NCI-H187 (cell line): ENCODE measurements around the gene HCN3.
A peak's percentile ranks its signal among the peaks of the same experiment; 100 is the strongest.
"Not testable (repeated sequence)": the region's sequence is repeated elsewhere in the genome, so short reads cannot be mapped to it uniquely, and the experiment has no call there.

Source experiments
- DNase-seq, 2 experiments: peaks; one replicate each; lab custom pipeline; 2025; lab: John Stamatoyannopoulos, UW

The HCN3 gene

DNA sequence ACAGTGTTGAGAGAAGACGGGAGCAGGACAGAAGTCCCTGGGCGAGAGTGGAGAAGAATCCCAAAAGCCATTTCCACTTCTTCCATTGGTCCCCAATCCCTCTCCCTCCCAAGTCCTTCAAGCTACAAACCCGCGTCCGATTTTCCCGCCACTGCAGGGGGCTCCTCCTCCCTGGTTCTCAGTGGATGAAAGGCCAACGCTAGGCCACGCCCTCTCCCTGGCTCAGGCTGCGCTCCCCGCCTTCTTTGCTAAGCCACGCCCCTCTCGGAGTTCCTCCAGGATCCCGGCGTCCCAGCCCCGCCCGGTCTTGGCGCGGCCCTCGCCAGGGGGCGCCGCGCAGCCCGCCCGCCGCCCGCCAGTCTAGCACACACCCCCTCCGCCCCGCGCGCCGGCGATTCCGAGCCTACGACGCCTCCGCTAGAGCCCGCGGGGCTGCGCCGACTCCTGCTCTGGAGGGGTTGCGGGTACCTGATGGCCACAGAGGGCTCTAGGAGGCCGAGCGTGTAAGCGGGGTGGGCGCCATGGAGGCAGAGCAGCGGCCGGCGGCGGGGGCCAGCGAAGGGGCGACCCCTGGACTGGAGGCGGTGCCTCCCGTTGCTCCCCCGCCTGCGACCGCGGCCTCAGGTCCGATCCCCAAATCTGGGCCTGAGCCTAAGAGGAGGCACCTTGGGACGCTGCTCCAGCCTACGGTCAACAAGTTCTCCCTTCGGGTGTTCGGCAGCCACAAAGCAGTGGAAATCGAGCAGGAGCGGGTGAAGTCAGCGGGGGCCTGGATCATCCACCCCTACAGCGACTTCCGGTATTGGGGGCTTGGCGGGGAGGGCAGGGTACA, at the start of gene HCN3:
HCN3 (plus strand) TSS at position 394 of the 832 bp plus-strand sequence; CDS start at position 522, 128 bp downstream.
- DNase-seq: peak; percentile 100

- DNase-seq: no peak
Measured at GRCh38 chr1:155228096-155228427, 49.2 kb upstream of the HCN3 start.

DNA sequence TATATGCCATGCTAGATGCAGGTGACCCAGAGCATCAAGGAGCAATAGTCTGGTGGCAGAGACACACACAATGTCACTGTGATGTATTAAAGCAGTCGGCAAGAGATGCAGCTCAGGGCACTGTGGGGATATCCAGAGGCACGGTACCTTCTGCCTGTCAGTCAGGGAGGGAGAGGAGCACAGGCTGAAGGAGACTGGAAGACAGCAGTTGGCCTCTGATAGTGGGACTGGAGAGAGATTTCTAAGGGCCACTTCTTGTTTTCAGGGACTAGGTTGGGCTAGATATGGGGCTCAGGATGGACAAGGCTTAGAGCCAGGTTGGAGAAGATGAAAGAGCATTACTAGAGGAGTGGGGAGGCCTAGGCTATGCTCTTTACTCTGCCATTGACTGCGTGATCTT, 46.0 kb upstream of the HCN3 start:
- DNase-seq: not testable (repeated sequence)

GRCh38 chr1:155232001-155232978, 45.0 kb upstream of the HCN3 start:
- not testable (repeated sequence) for DNase-seq

GRCh38 chr1:155233502-155233901, 43.8 kb upstream of the HCN3 start:
- DNase-seq: not testable (repeated sequence)

- DNase-seq: not testable (repeated sequence)
Measured at GRCh38 chr1:155235375-155235774, 41.9 kb upstream of the HCN3 start.

DNA sequence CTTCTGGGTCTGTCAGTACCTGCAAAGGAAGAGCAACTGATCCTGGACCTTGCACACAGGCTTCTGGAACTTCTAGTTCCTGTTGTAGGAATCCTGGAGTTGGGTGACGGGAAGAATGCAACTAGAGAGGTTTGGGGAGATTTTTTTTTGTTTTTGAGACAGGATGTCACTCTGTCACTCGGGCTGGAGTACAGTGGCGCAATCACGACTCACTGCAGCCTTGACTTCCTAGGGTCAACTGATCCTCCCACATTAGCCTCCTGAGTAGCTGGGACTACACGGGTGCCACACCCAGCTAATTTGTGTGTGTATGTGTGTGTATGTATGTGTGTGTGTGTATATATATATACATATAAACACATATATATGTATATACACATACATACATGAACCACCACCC, 40.8 kb upstream of the HCN3 start:
- no peak for DNase-seq

- peak; percentile 88 to 91 for DNase-seq
Measured at GRCh38 chr1:155241069-155241679, 36.1 kb upstream of the HCN3 start.

- DNase-seq: no peak
Measured at GRCh38 chr1:155241841-155242264, 35.4 kb upstream of the HCN3 start.

GRCh38 chr1:155242805-155243358, 34.4 kb upstream of the HCN3 start:
- no peak for DNase-seq

DNA sequence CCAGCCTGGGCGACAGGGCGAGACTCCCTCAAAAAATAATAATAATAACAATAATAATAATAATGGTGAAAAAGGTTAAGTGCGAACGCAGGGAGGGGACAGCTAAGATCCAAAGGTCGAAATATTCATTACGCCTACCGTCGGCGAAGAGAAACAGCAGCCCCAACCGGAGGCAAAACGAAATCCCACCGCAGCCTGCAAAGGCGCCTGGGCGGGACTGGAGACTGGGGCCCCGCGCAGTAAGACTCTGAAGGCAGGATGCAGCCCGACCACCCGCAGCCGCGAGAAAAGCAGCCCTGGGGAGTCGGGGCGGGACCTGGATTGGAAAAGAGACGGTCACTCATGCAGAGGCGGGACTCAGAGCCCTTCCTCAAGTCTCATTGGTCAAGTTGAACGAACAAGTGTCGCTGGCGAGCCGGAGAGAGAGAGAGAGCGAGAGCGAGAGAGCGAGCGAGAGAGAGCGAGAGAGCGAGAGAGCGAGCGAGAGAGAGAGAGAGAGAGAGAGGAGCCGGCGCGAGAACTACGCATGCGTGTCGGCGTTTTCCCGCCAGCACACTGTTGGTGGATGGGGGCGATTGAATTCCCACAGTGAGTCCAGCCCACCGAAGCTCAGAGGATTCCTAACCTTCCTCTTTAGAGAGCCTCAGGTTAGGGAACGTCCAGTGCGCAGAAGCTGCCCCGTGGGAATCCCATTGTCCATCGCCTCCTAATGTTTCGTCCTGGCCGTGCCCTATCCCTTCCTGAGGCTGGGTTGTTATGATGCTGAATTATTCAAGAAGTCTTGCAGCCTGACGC, 32.7 kb upstream of the HCN3 start:
- DNase-seq: peak; percentile 100

DNA sequence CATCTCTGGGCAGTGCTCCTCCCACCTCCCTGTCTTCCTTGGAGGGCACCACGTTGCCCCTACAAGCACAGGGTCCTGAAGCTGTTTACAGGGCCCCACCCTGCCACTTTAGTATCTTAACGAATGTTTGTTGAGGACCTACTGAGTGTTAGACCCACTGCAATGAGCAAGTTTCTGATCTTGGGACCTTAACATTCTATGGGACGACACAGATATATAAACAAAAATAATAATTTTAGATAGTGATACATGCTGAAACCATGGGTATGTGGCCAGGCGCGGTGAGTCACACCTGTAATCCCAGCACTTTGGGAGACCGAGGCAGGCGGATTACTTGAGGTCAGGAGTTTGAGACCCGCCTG, 32.1 kb upstream of the HCN3 start:
- no peak for DNase-seq

DNA sequence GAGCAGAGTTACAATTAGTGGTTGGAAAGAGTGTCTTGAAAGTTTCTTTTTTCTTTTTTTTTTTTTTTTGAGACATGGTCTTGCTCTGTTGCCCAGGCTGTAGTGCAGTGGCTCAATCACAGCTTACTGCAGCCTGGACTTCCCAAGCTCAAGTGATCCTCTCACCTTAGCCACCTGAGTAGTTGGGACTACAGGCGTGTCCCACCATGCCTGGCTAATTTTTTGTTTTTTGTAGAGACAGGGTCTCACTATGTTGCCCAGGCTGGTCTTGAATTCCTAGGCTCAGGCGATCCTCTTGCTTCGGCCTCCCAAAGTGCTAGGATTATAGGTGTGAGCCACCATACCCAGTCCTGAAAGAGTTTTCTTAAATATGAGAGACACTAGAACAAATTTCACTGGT, 30.5 kb upstream of the HCN3 start:
- DNase-seq: not testable (repeated sequence)

- DNase-seq: no peak
Measured at GRCh38 chr1:155247667-155248553, 29.4 kb upstream of the HCN3 start.

- no peak for DNase-seq
Measured at GRCh38 chr1:155250246-155250632, 27.0 kb upstream of the HCN3 start.

DNA sequence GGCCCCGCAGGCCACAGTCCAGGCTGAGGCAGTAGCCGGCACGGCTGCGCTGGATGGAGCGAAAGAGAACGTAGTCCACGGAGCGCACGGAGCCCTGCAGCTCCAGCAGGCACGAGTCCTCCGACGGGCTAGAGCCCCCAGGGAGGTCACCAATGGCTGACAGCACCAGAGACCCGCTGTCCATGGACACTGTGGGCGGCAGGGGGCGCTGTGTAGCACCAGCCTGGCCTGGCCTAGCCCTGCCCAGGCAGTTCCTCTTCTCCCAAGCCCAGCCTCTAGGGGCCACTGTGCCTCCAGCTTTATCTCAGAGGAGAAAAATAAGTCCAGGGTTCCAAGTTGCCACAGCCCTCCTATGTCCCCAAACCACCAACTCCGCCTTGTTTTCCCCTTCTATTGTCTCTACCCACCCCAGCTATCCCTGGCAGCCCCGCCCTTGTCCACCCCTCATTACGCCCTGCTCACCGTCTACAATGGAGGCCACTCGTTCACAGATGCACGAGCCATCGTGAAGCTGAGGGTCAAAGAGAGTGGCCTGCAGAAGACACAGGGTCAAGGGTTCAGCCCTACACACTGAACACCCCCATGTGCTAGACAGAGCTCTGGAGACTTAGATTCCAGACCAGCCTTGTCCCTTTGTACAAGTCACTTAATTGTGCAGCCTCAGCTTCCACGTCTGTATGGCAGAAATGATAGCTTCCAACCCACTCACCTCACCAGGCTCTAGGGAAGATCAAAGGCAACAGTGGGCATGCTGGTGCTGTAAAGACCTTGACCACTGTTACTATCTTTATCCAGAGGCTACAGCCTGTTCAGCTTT, 26.4 kb upstream of the HCN3 start:
- peak; percentile 95 to 97 for DNase-seq

DNA sequence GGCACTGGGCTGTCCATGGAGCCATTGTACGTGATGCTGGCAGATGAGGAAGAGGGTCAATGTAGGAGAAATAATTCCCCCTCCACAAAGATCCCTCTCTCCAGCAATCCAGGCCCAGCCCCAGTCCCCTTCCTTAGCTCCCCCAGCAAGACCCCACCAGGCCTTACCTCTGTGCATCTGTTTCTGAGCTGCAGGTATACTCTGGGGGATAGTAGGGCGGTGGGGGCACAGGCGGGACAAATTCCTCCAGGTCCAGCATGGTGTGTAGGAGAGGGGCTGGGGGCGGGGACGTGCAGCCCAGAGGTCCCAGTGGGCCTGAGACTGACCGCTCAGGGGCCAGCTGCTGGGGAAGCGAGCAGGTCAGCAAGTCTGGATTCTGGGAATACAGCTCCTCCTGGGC, 25.7 kb upstream of the HCN3 start:
- no peak for DNase-seq

- no peak for DNase-seq
Measured at GRCh38 chr1:155253208-155253607, 24.1 kb upstream of the HCN3 start.

DNA sequence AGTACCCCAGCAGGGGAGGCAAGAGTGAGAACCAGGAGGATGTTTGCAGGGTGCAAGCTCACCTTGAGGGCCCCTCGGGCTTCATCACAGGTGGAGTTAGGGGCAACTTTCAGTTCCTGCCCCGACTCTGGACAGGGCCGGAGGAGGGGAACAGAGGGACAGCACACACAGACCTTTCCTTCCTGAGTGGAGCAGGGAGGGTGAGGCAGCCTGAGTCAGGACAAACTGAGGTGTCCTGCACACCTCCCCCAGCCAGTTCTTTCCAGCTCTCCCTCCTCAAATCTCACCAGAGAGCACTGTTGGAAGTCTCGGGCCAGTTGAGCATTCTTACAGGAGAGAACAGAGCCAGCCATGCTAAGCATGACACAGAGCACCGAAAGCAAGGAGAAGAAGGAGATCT, 23.5 kb upstream of the HCN3 start:
- DNase-seq: no peak
